Small intestine (tissue), 7 donors: ENCODE data around the gene OLR1. TPM values are rescaled to one million over a fixed set of nuclear protein-coding genes. Genes with fewer than 3 reads are reported as not detected.

Experiments used
- DNase-seq, 2 donors: peaks; one replicate each; pipeline versions ENCODE4 v3.0.0 to v3.0.0-alpha.2; 2013
- FAIRE-seq: peaks from 2 replicates; lab custom pipeline; 2012; peaks lifted over from hg19 to GRCh38; lab: Jason Lieb, UNC
- H3K27ac ChIP-seq, 3 donors: one replicate each; pipeline ENCODE4 v1.5.1; 2013; ENCODE audit warnings: low read length in 2 of 3, mild to moderate bottlenecking in 2 of 3, control low read depth in 1 of 3, inconsistent platforms in 1 of 3, low read depth in 1 of 3, moderate library complexity in 1 of 3
- H3K27me3 ChIP-seq, 3 donors: one replicate each; pipeline ENCODE4 v1.6.1; 2013; ENCODE audit warnings: low read length in 3 of 3, inconsistent platforms in 1 of 3; ENCODE audit not compliant: control insufficient read depth in 3 of 3, insufficient read depth in 3 of 3
- H3K36me3 ChIP-seq, 3 donors: one replicate each; pipeline ENCODE4 v1.6.1; 2013; ENCODE audit warnings: low read length in 3 of 3, inconsistent platforms in 1 of 3, low read depth in 1 of 3, mild to moderate bottlenecking in 1 of 3, moderate library complexity in 1 of 3; ENCODE audit not compliant: control insufficient read depth in 3 of 3, insufficient read depth in 2 of 3
- H3K4me1 ChIP-seq, 3 donors: one replicate each; pipeline ENCODE4 v1.6.1; 2013; ENCODE audit warnings: low read length in 2 of 3, inconsistent platforms in 1 of 3, low read depth in 1 of 3, mild to moderate bottlenecking in 1 of 3, moderate library complexity in 1 of 3; ENCODE audit not compliant: control insufficient read depth in 3 of 3, insufficient read depth in 2 of 3
- H3K4me3 ChIP-seq, 3 donors: one replicate each; pipeline ENCODE4 v1.5.1; 2013; ENCODE audit warnings: low read length in 3 of 3, control low read depth in 1 of 3, inconsistent platforms in 1 of 3, low read depth in 1 of 3, mild to moderate bottlenecking in 1 of 3, moderate library complexity in 1 of 3
- H3K9me3 ChIP-seq, 2 donors: one replicate each; pipeline ENCODE4 v1.6.1; 2013; ENCODE audit warnings: low read depth in 1 of 2, low read length in 1 of 2; ENCODE audit not compliant: control insufficient read depth in 2 of 2, insufficient read depth in 1 of 2
- WGBS, 3 donors: extraction: QIAGEN DNeasy Blood & Tissue Kit; methylation state at CpG; one replicate each; pipeline ENCODE4 v1.1.7; 2013; 5-methylcytosine and 5-hydroxymethylcytosine counted together
- polyA plus RNA-seq, 4 donors: library from polyadenylated mRNA; stranded (reverse) in 3 of 4; unstranded in 1 of 4; fragments of 200-250 nt in 3 of 4; fragments of 120-200 nt in 1 of 4; gene quantifications; one replicate each; pipeline versions ENCODE4 v1.2.1 to v1.2.3, GENCODE V29; 2013
- donor health status: healthy with polysubstance abuse.
- donor health status: control.
- donor health status: control.
- donor health status: Bipolar disorder and iron deficiency.
- donor health status: healthy.

OLR1 gene
- polyA plus RNA-seq, 4 donors = 0.18 to 0.55 (median 0.27) TPM; not detected in 1

DNA sequence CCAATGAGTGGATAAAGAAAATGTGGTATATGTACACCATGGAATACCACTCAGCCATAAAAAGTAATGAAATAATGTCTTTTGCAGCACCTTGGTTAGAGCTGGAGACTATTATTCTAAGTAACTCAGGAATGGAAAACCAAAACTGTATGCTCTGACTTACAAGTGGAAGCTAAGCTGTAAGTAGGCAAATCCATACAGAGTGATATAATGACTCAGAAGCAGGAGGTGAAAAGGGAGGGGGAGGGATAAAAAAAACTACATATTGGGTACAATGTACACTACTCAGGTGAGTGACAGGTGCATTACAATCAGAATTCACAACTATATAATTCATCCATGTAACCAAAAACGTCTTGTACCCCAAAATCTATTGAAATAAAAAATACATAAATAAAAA lies 58.0 kb downstream of the OLR1 start:
- H3K36me3 ChIP-seq = no peaks in the 10 kb centered on the region
- no peak overlapping the region for H3K4me3 ChIP-seq
- FAIRE-seq (no peak), DNase-seq (no peak)
- no peaks in the 10 kb centered on the region for H3K27me3 ChIP-seq
- peaks cover 0 to 9% of the 10 kb centered on the region in 2 donors for H3K9me3 ChIP-seq
- no peak overlapping the region for H3K27ac ChIP-seq
- no peaks in the 10 kb centered on the region for H3K4me1 ChIP-seq
- 13 to 57% (median 23%) methylated on average over 1 of the region's 1 CpG for WGBS, 3 donors

GRCh38 chr12:10113075-10113474 lies 58.9 kb downstream of the OLR1 start:
- H3K27me3 ChIP-seq = no peaks in the 10 kb centered on the region
- H3K4me1 ChIP-seq = no peaks in the 10 kb centered on the region
- no peaks in the 10 kb centered on the region for H3K36me3 ChIP-seq
- no peak overlapping the region for H3K27ac ChIP-seq
- DNase-seq = no peak
- FAIRE-seq = no peak
- peaks cover 0 to 9% of the 10 kb centered on the region in 2 donors for H3K9me3 ChIP-seq
- 88 to 97% (median 92%) methylated on average over 1 of the region's 1 CpG for WGBS, 3 donors
- no peak overlapping the region for H3K4me3 ChIP-seq

- FAIRE-seq (no peak), DNase-seq (no peak)
- H3K27ac ChIP-seq = no peak overlapping the region
- H3K27me3 ChIP-seq = no peaks in the 10 kb centered on the region
- H3K4me3 ChIP-seq = no peak overlapping the region
- WGBS, 3 donors = 91 to 92% (median 91%) methylated on average over 38 of the region's 38 CpGs
- no peaks in the 10 kb centered on the region for H3K36me3 ChIP-seq
- H3K9me3 ChIP-seq = peaks cover 0 to 9% of the 10 kb centered on the region in 2 donors
- no peaks in the 10 kb centered on the region for H3K4me1 ChIP-seq
Observed at GRCh38 chr12:10111451-10111850, 60.5 kb downstream of the OLR1 start.

- Histone ChIP-seq H3K27me3 (no peaks in the 10 kb centered on the region), H3K4me3 (no peak overlapping the region), H3K9me3 (peaks cover 0 to 9% of the 10 kb centered on the region in 2 donors), H3K27ac (no peak overlapping the region), H3K4me1 (no peaks in the 10 kb centered on the region), H3K36me3 (no peaks in the 10 kb centered on the region)
- no peak for FAIRE-seq
- no peak for DNase-seq
- WGBS, 3 donors = 82 to 88% (median 85%) methylated on average over 2 of the region's 2 CpGs
Observed at GRCh38 chr12:10110256-10110844, 61.6 kb downstream of the OLR1 start.

Other genes starting within 250 kb of the OLR1 start
- gene CLEC2A, start 239.8 kb downstream of the OLR1 start, polyA plus RNA-seq = not detected
- gene CLEC12A, start 200.7 kb downstream of the OLR1 start, polyA plus RNA-seq = 1 to 10 TPM in 2 of 4 donors, not detected in 2; 1.3 to 1.5 TPM
- under 1 TPM in 1 of 4 donors, not detected in 3; 0.09 TPM for gene CLEC1B, start 173.0 kb downstream of the OLR1 start, polyA plus RNA-seq
- gene CLEC12B, start 161.5 kb downstream of the OLR1 start, polyA plus RNA-seq = under 1 TPM in 2 of 4 donors, not detected in 2; 0.09 to 0.27 TPM
- gene CLEC9A, start 141.4 kb downstream of the OLR1 start, polyA plus RNA-seq = 1 to 10 TPM in 1 of 4 donors, under 1 TPM in 1, not detected in 2; 0.12 to 1.6 TPM
- 1 to 10 TPM in 2 of 4 donors, not detected in 2; 1.6 to 4.9 TPM for gene CLEC1A, start 73.1 kb downstream of the OLR1 start, polyA plus RNA-seq
- 1 to 10 TPM in 3 of 4 donors, under 1 TPM in 1; 0.45 to 7.2 (median 5.2) TPM for gene CLEC7A, start 41.9 kb downstream of the OLR1 start, polyA plus RNA-seq
- under 1 TPM in 2 of 4 donors, not detected in 2; 0.10 to 0.25 TPM for gene TMEM52B, start 6.9 kb upstream of the OLR1 start, polyA plus RNA-seq
- 10 to 100 TPM; 38.9 to 59.4 (median 56.3) TPM for gene GABARAPL1, start 40.7 kb upstream of the OLR1 start, polyA plus RNA-seq
- gene KLRD1, start 135.7 kb upstream of the OLR1 start, polyA plus RNA-seq = 1 to 10 TPM in 2 of 4 donors, under 1 TPM in 1, not detected in 1; 0.72 to 3.0 (median 1.4) TPM
- 1 to 10 TPM in 3 of 4 donors, not detected in 1; 3.3 to 5.9 (median 3.4) TPM for gene KLRK1, start 217.9 kb upstream of the OLR1 start, polyA plus RNA-seq
- gene KLRC4, start 237.6 kb upstream of the OLR1 start, polyA plus RNA-seq = under 1 TPM in 2 of 4 donors, not detected in 2; 0.06 to 0.66 TPM
- under 1 TPM in 2 of 4 donors, not detected in 2; 0.37 to 0.46 TPM for gene KLRC3, start 248.5 kb upstream of the OLR1 start, polyA plus RNA-seq